ENCODE measurements around the gene LCE6A. TPM values are rescaled to one million over a fixed set of nuclear protein-coding genes. Genes with fewer than 3 reads are reported as not detected.

LCE6A gene
- total and polyA plus RNA-seq, 12 donors: not detected

DNA sequence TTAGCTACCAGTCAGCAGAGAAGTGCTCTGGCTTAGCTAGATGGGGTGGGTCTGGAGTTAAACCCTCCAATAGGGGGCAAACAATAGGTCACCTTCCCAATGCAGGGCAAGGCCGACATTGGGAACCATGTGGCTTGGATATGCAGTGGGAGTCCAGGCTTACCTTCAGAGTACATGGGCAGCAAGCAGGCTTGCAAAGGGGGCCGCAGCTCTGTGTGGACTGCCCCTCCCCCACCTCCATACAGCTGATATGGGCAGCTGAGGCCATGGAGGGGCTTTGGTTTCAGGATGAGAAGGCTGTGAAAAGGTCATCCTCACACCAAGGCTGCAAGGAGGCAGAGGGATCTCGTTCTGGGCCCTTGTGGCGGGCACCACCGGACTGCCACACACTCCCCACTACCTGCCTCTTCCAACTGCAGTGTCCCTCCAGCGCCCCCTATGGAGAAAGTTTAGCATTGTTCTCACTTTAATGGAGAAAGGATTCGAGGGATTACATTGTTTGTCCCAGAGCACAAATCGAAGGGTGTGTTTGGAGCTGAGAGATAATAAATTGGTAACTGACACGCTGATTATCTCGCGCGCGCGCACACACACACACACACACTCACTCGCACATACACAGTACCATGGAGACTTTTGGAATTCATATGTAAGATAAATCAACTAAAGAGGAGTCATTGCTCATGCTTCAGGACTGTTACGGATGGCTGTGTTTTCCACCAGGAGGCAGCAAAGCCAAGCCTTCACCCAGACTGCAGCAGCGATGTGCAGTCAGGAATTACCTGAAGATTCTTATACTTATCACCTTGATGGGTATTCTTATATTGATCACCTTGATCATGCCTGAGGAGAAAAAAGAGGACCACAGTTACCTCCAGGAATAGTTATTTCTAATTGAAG is 28.4 kb downstream of the LCE6A start:
- intact Hi-C loops (cut with DNase I): loop anchor here in 6 of 10 donors (5.0 to 10.0 kb wide), 2 partner anchors 351 to 354 kb away; no protein-coding TSS in a partner anchor
- H3K9me3 ChIP-seq: no peaks in the 10 kb centered on the region
- H3K4me3 ChIP-seq: no peak overlapping the region
- H3K4me1 ChIP-seq: no peaks in the 10 kb centered on the region
- ATAC-seq (no peak), DNase-seq (no peak)
- no peaks in the 10 kb centered on the region for H3K36me3 ChIP-seq
- H3K27ac ChIP-seq: no peak overlapping the region
- TF ChIP-seq, protein P1, sequence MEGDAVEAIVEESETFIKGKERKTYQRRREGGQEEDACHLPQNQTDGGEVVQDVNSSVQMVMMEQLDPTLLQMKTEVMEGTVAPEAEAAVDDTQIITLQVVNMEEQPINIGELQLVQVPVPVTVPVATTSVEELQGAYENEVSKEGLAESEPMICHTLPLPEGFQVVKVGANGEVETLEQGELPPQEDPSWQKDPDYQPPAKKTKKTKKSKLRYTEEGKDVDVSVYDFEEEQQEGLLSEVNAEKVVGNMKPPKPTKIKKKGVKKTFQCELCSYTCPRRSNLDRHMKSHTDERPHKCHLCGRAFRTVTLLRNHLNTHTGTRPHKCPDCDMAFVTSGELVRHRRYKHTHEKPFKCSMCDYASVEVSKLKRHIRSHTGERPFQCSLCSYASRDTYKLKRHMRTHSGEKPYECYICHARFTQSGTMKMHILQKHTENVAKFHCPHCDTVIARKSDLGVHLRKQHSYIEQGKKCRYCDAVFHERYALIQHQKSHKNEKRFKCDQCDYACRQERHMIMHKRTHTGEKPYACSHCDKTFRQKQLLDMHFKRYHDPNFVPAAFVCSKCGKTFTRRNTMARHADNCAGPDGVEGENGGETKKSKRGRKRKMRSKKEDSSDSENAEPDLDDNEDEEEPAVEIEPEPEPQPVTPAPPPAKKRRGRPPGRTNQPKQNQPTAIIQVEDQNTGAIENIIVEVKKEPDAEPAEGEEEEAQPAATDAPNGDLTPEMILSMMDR (IDR thresholded peaks at IDR 0.05): peak in 2 of 9 donors; percentile 6 to 8
- 41 to 43% methylated on average over 17 of the region's 17 CpGs for WGBS, 2 donors
- H3K27me3 ChIP-seq: peaks cover 0 to 15% (median 3%) of the 10 kb centered on the region in 7 donors

DNA sequence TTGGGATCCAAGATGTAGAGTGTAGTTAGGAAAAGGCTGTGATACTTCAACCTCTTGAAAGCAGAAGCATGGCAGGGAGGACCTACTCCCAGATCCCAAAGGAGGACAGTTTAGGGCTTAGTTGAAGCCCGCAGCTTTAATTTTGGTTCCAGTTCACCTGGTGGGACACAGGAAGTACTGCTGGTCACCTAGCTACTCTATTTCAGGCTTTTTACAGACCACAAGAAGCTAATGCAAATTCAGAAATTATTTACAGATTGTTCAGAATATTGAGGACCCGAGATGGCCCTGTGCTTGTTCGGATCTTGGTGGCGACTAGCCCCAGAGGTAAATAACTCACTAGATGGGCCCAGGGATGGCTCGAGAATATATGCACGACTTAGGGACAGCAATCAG is 29.1 kb downstream of the LCE6A start:
- WGBS, 2 donors: 81 to 82% methylated on average over 6 of the region's 6 CpGs
- intact Hi-C loops (cut with DNase I): loop anchor here in 6 of 10 donors (5.0 to 10.0 kb wide), 2 partner anchors 351 to 353 kb away; no protein-coding TSS in a partner anchor

DNA sequence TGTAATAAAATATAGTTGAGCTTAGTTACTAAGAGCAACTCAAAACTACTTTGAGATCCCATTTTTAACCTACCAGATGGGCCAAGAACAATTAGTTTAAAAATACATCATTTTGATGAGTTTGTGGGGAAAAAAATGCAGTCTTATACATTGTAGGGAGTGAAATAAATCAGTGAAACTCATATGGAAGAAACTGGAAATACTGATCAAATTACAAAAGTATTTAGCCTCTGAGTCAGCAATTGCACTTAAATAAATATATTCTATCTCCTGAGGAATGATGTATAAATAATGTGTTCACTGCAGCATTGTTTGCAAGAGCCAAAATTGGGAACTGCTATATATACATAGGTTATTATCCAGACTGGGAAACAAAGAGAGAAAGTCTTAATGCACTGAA is 30.8 kb downstream of the LCE6A start:
- intact Hi-C loops (cut with DNase I): loop anchor here in 6 of 10 donors (5.0 to 10.0 kb wide), 2 partner anchors 349 to 351 kb away; no protein-coding TSS in a partner anchor
- H3K4me3 ChIP-seq: no peak overlapping the region
- TF ChIP-seq, protein P1 (IDR thresholded peaks at IDR 0.05): no peak
- DNase-seq (no peak), ATAC-seq (no peak)
- peaks cover 0 to 12% (median 3%) of the 10 kb centered on the region in 7 donors for H3K27me3 ChIP-seq
- H3K36me3 ChIP-seq: no peaks in the 10 kb centered on the region
- H3K4me1 ChIP-seq: no peaks in the 10 kb centered on the region
- no peak overlapping the region for H3K27ac ChIP-seq
- no peaks in the 10 kb centered on the region for H3K9me3 ChIP-seq

More for the DNA sequence above, 29.1 kb downstream of the LCE6A start:
- no peak overlapping the region for H3K4me3 ChIP-seq
- TF ChIP-seq, protein P1 (IDR thresholded peaks at IDR 0.05): no peak
- DNase-seq (no peak), ATAC-seq (no peak)
- peaks cover 0 to 12% (median 3%) of the 10 kb centered on the region in 7 donors for H3K27me3 ChIP-seq
- H3K36me3 ChIP-seq: no peaks in the 10 kb centered on the region
- H3K4me1 ChIP-seq: no peaks in the 10 kb centered on the region
- no peak overlapping the region for H3K27ac ChIP-seq
- H3K9me3 ChIP-seq: no peaks in the 10 kb centered on the region

- Histone ChIP-seq H3K27me3 (peaks cover 0 to 9% (median 3%) of the 10 kb centered on the region in 7 donors), H3K9me3 (no peaks in the 10 kb centered on the region), H3K36me3 (no peaks in the 10 kb centered on the region), H3K4me1 (no peaks in the 10 kb centered on the region), H3K27ac (no peak overlapping the region), H3K4me3 (no peak overlapping the region)
- ATAC-seq (no peak), DNase-seq (no peak)
- intact Hi-C loops (cut with DNase I): loop anchor here in 3 of 10 donors (10.0 kb wide), 1 partner anchor 348 kb away; no protein-coding TSS in a partner anchor
- WGBS, 2 donors: 68 to 70% methylated on average over 1 of the region's 1 CpG
- TF ChIP-seq, protein P1 (IDR thresholded peaks at IDR 0.05): no peak
Observed at GRCh38 chr1:152876827-152877226, 34.2 kb downstream of the LCE6A start.
